IPS DF 19.7 (cell line): ENCODE measurements around the gene LOXL1.
"Not testable (repeated sequence)": the region's sequence is repeated elsewhere in the genome, so short reads cannot be mapped to it uniquely, and the experiment has no call there.

Source experiments
- DNase-seq: peaks from one replicate; pipeline ENCODE4 v3.0.0-alpha.2; 2013; ENCODE audit warnings: low read depth, low spot score

Gene LOXL1

GRCh38 chr15:73952171-73952912 is 26.1 kb downstream of the LOXL1 start:
- no peak for DNase-seq

GRCh38 chr15:73952913-73953750 is 26.9 kb downstream of the LOXL1 start:
- DNase-seq: no peak

GRCh38 chr15:73954188-73955145 is 28.2 kb downstream of the LOXL1 start:
- DNase-seq: no peak

- DNase-seq: no peak
Measured at GRCh38 chr15:73955326-73955725, 29.1 kb downstream of the LOXL1 start.

GRCh38 chr15:73955861-73956742 is 29.8 kb downstream of the LOXL1 start:
- no peak for DNase-seq

GRCh38 chr15:73956743-73957135 is 30.5 kb downstream of the LOXL1 start:
- DNase-seq: no peak

GRCh38 chr15:73957276-73957675 is 31.0 kb downstream of the LOXL1 start:
- no peak for DNase-seq

GRCh38 chr15:73957785-73958184 is 31.5 kb downstream of the LOXL1 start:
- no peak for DNase-seq

GRCh38 chr15:73959012-73959581 is 32.8 kb downstream of the LOXL1 start:
- DNase-seq: no peak

GRCh38 chr15:73959801-73960200 is 33.5 kb downstream of the LOXL1 start:
- DNase-seq: no peak

- DNase-seq: not testable (repeated sequence)
Measured at GRCh38 chr15:73960472-73961070, 34.3 kb downstream of the LOXL1 start.

- no peak for DNase-seq
Measured at GRCh38 chr15:73962433-73962832, 36.2 kb downstream of the LOXL1 start.

GRCh38 chr15:73964736-73965093 is 38.5 kb downstream of the LOXL1 start:
- DNase-seq: peak; percentile 83

GRCh38 chr15:73965094-73965757 is 39.0 kb downstream of the LOXL1 start:
- peak; percentile 25 for DNase-seq

- no peak for DNase-seq
Measured at GRCh38 chr15:73965758-73966113, 39.5 kb downstream of the LOXL1 start.

- no peak for DNase-seq
Measured at GRCh38 chr15:73968461-73968860, 42.2 kb downstream of the LOXL1 start.

- DNase-seq: no peak
Measured at GRCh38 chr15:73969151-73969759, 43.0 kb downstream of the LOXL1 start.

GRCh38 chr15:73972984-73973682 is 46.9 kb downstream of the LOXL1 start:
- peak; percentile 65 for DNase-seq
